Activated CD8-positive, alpha-beta memory T cell treated with anti-CD3 and anti-CD28 coated beads for 48 hours (primary cell): Measurements from ENCODE around the gene POLR1C.
A peak's percentile ranks its signal among the peaks of the same experiment; 100 is the strongest.
"Not testable (repeated sequence)": the region's sequence is repeated elsewhere in the genome, so short reads cannot be mapped to it uniquely, and the experiment has no call there.

ENCODE experiments used
- DNase-seq, 3 experiments: peaks; one replicate each; pipeline ENCODE4 v3.0.0-alpha.2; 2020; ENCODE audit warnings: low read depth in 2 of 3, low spot score in 2 of 3

POLR1C gene

GRCh38 chr6:43508481-43509141 is 8.3 kb upstream of the POLR1C start:
- DNase-seq, result no peak

GRCh38 chr6:43509142-43509983 is 7.5 kb upstream of the POLR1C start:
- no peak for DNase-seq

GRCh38 chr6:43509984-43510826 is 6.7 kb upstream of the POLR1C start, which contains the start of gene LRRC73:
TSS of gene LRRC73 (minus strand) at chr6:43510346. CDS start at chr6:43509785, 561 bp downstream.
- peak; percentile 62 to 74 (median 62) for DNase-seq

- DNase-seq, result no peak
These were observed 6.1 kb upstream of the POLR1C start for GRCh38 chr6:43510827-43511163.

- no peak for DNase-seq
These were observed 5.0 kb upstream of the POLR1C start for GRCh38 chr6:43511824-43512415.

GRCh38 chr6:43515808-43516207 is 1.1 kb upstream of the POLR1C start:
- DNase-seq, result no peak

- no peak for DNase-seq
These were observed 557 bp upstream of the POLR1C start for GRCh38 chr6:43516367-43516696.

GRCh38 chr6:43517505-43518357 is 842 bp downstream of the POLR1C start:
- no peak for DNase-seq

GRCh38 chr6:43520097-43520496 is 3.2 kb downstream of the POLR1C start:
- no peak for DNase-seq

GRCh38 chr6:43521836-43522235 is 4.9 kb downstream of the POLR1C start:
- DNase-seq, result no peak

- no peak for DNase-seq
These were observed 5.8 kb downstream of the POLR1C start for GRCh38 chr6:43522547-43523261.

- no peak for DNase-seq
These were observed 6.4 kb downstream of the POLR1C start for GRCh38 chr6:43523284-43523683.

- no peak for DNase-seq
These were observed 7.6 kb downstream of the POLR1C start for GRCh38 chr6:43524483-43524961.

GRCh38 chr6:43532201-43532600 is 15.3 kb downstream of the POLR1C start:
- no peak for DNase-seq

- DNase-seq, result not testable (repeated sequence)
These were observed 22.1 kb downstream of the POLR1C start for GRCh38 chr6:43538986-43539385.

- DNase-seq, result not testable (repeated sequence)
These were observed 22.5 kb downstream of the POLR1C start for GRCh38 chr6:43539409-43539808.

GRCh38 chr6:43540507-43540906 is 23.6 kb downstream of the POLR1C start:
- DNase-seq, result no peak

GRCh38 chr6:43541774-43542471 is 25.0 kb downstream of the POLR1C start:
- no peak for DNase-seq

- no peak for DNase-seq
These were observed 27.6 kb downstream of the POLR1C start for GRCh38 chr6:43544461-43544860.
